Measurements from ENCODE around the gene DDIT4L. TPM values are rescaled to one million over a fixed set of nuclear protein-coding genes. Genes with fewer than 3 reads are reported as not detected.

DDIT4L gene
- total and polyA plus RNA-seq, 2 of the 8 experiments (the other 6 are each of a cell fraction or from before 2014, with no cell fraction given), result 3.5 to 6.0 TPM

DNA sequence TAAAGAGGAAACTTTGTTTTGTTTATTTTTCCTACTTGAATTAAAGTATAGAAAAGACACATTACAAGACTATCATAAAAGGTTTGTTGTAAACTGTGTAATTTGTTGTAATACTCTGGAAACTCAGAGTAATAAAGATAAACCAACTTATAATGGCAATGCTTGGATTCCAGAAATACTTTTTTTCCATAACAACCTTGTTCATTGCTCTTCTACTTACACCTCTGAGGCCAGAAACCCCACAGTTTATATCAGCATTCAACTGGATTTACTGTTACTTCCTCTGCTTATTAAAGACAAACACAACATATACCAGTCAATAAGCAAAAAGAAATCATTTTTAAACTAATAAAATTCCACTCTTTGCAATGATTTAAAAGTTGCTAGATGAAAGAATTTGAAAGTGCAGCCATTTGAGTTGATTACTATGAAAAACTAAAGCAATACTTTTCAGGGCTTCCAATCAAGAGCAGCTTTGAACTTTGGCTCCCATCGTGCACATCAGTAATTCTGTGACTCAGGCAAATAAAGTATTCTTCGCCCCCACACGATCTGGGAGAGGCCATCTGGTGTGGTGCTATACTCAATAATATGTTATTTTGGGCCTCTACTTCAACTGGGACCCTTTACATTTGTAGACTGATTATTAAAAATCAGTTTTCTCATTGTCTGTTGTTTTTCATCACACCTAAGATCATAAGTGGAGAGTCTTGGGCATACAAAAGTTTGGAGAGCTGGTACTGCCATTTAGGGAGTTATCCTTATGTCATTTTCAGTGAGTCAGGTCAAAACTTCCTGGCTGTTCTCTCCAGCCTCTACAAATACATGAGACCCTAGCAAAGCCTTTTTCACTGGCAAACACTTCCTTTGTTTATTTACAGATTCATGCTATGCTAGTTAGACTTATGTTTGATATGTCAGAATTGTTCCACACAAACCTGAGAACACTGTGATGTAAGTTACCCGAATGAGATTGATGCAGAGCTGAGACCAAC, 20.5 kb downstream of the DDIT4L start:
- H4K91ac ChIP-seq (replicated peaks; ENCODE audit: insufficient read length, low read length), result no peak overlapping the region
- DNase-seq (ENCODE audit: low read depth in 1 of 2, low spot score in 2 of 2), result no peak
- no peaks in the 10 kb centered on the region; a peak in 1 of 7 replicates for H3K4me1 ChIP-seq (replicated peaks in 1 of 4; ENCODE audit: control insufficient read depth in 3 of 4, insufficient read depth in 4 of 4, low read length in 3 of 4)
- TF ChIP-seq JUND (IDR thresholded peaks at IDR 0.05; ENCODE audit: low read length), result no peak
- no peak for TF ChIP-seq KDM5A (IDR thresholded peaks at IDR 0.05; ENCODE audit: low read length)
- TF ChIP-seq BCL11A (IDR thresholded peaks at IDR 0.05; ENCODE audit: low read depth in 2 of 2, low read length in 2 of 2), result no peak
- TF ChIP-seq BRCA1 (IDR thresholded peaks at IDR 0.05; ENCODE audit: low read depth, low read length), result no peak
- no peak for TF ChIP-seq TEAD4 (IDR thresholded peaks at IDR 0.05; ENCODE audit: low read depth, low read length)
- no peak for TF ChIP-seq EZH2 (IDR thresholded peaks at IDR 0.05; ENCODE audit: low read depth, low read length, severe bottlenecking)
- no peak for TF ChIP-seq NANOG (IDR thresholded peaks at IDR 0.05; ENCODE audit: insufficient read depth, low read depth, low read length, poor library complexity, severe bottlenecking)
- no peak for TF ChIP-seq YY1 (IDR thresholded peaks at IDR 0.05; ENCODE audit: low read depth, low read length)
- TF ChIP-seq CBX5 (IDR thresholded peaks at IDR 0.05; ENCODE audit: low read depth, low read length), result no peak
- TF ChIP-seq TBP (IDR thresholded peaks at IDR 0.05; ENCODE audit: low read depth, low read length), result no peak
- no peak overlapping the region for H3K23ac ChIP-seq (ENCODE audit: insufficient read length)
- H3K79me2 ChIP-seq (ENCODE audit: control insufficient read depth in 1 of 2, insufficient read depth in 2 of 2, low read length in 2 of 2), result no peaks in the 10 kb centered on the region
- H3K9me3 ChIP-seq (ENCODE audit: insufficient read depth in 2 of 2, low read depth in 1 of 2, low read length in 1 of 2), result no peaks in the 10 kb centered on the region
- H4K20me1 ChIP-seq (replicated peaks in 1 of 2; ENCODE audit: control insufficient read depth in 1 of 2, insufficient read depth in 2 of 2, low read length in 2 of 2), result no peaks in the 10 kb centered on the region
- H3K9ac ChIP-seq (replicated peaks in 1 of 4; ENCODE audit: extremely low read depth in 1 of 4, low read depth in 3 of 4, low read length in 3 of 4), result no peak overlapping the region
- no peaks in the 10 kb centered on the region for H3K79me1 ChIP-seq (ENCODE audit: low read depth, low read length)
- CTCF ChIA-PET (ENCODE audit: partially characterized antibody), result no interaction called here
- no peak overlapping the region for H3K4ac ChIP-seq (replicated peaks; ENCODE audit: insufficient read length, low read depth, low read length)
- H3K4me2 ChIP-seq (ENCODE audit: insufficient read depth in 1 of 2, low read depth in 2 of 2, low read length in 2 of 2), result no peak overlapping the region
- H3K56ac ChIP-seq (replicated peaks; ENCODE audit: insufficient read length, low read depth, low read length), result no peak overlapping the region
- H4K5ac ChIP-seq (ENCODE audit: insufficient read length, low read depth, low read length), result no peak overlapping the region
- H2BK120ac ChIP-seq (replicated peaks; ENCODE audit: low read depth, low read length), result no peak overlapping the region
- no peaks in the 10 kb centered on the region for H3K27me3 ChIP-seq (replicated peaks in 1 of 4; ENCODE audit: control insufficient read depth in 3 of 4, extremely low read depth in 1 of 4, insufficient read depth in 3 of 4, low read length in 3 of 4)
- no peak overlapping the region for H2BK20ac ChIP-seq (ENCODE audit: low read length)
- H3K36me3 ChIP-seq (ENCODE audit: control insufficient read depth in 2 of 4, insufficient read depth in 4 of 4, low read length in 3 of 4), result no peaks in the 10 kb centered on the region
- POLR2A ChIA-PET (ENCODE audit: partially characterized antibody), result no interaction called here
- no peak for FAIRE-seq
- no peak overlapping the region for H3K14ac ChIP-seq (ENCODE audit: insufficient read length)
- no peak overlapping the region for H2BK5ac ChIP-seq (ENCODE audit: low read depth, low read length)
- WGBS, 2 experiments (ENCODE audit: extremely low coverage in 1 of 2, insufficient coverage in 1 of 2, insufficient read length in 1 of 2, insufficient replicate concordance in 2 of 2, low coverage in 1 of 2, low lambda C conversion rate in 2 of 2, missing lambda C conversion rate in 1 of 2), result 97% methylated on average over 4 of the region's 4 CpGs; no CpG with 5 or more reads in 1 of the 2 experiments
- no peak overlapping the region for H2AK5ac ChIP-seq (ENCODE audit: low read depth, low read length)
- H2BK12ac ChIP-seq (ENCODE audit: low read depth, low read length), result no peak overlapping the region
- H3K18ac ChIP-seq (ENCODE audit: extremely low read depth, low read length), result no peak overlapping the region
- H3K23me2 ChIP-seq (ENCODE audit: low read depth, low read length), result no peaks in the 10 kb centered on the region
- H3K4me3 ChIP-seq (ENCODE audit: extremely low read depth in 1 of 4, insufficient read depth in 2 of 4, low read depth in 3 of 4, low read length in 4 of 4), result no peak overlapping the region
- no peak overlapping the region for H4K8ac ChIP-seq (ENCODE audit: extremely low read depth, insufficient read depth, low read length)
- H2AFZ ChIP-seq (ENCODE audit: low read length), result no peak overlapping the region
- no peak overlapping the region for H2BK15ac ChIP-seq (ENCODE audit: low read length)
- no peak overlapping the region for H3K27ac ChIP-seq (ENCODE audit: low read depth, low read length)
